Breast epithelium (tissue), 3 donors: ENCODE data around the gene EPB41.

Experiments used
- POLR2A ChIP-seq: fragments of 450-650 bp; IDR thresholded peaks from one replicate; pipeline ENCODE4 v1.6.1; 2016; ENCODE audit warnings: antibody characterized with exemption, mild to moderate bottlenecking, moderate library complexity
- TF ChIP-seq, protein P1 (sequence below), 3 donors: fragments of 450-650 bp; IDR thresholded peaks; one replicate each; pipeline ENCODE4 v1.5.1; 2016 to 2017; ENCODE audit warnings: antibody characterized with exemption in 3 of 3, mild to moderate bottlenecking in 3 of 3, moderate library complexity in 3 of 3

DNA sequence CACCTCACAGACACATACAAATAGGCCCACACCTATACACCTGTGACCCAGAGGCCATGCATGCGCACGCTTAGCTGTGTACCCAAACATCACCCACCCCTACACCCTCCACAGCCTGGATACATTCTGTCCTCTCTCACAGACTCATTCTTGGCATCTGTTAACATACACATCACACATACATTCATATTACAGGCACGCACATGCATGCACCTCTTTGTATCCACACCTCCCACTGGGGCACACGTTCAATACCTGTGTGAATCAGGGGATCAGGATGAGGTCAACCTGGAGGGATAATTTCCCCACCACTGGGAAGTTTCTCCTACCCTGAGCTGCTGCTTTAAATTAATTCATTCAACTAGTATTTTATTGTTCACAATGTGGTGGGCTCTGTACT is 35.6 kb upstream of the EPB41 start:
- TF ChIP-seq, protein P1, sequence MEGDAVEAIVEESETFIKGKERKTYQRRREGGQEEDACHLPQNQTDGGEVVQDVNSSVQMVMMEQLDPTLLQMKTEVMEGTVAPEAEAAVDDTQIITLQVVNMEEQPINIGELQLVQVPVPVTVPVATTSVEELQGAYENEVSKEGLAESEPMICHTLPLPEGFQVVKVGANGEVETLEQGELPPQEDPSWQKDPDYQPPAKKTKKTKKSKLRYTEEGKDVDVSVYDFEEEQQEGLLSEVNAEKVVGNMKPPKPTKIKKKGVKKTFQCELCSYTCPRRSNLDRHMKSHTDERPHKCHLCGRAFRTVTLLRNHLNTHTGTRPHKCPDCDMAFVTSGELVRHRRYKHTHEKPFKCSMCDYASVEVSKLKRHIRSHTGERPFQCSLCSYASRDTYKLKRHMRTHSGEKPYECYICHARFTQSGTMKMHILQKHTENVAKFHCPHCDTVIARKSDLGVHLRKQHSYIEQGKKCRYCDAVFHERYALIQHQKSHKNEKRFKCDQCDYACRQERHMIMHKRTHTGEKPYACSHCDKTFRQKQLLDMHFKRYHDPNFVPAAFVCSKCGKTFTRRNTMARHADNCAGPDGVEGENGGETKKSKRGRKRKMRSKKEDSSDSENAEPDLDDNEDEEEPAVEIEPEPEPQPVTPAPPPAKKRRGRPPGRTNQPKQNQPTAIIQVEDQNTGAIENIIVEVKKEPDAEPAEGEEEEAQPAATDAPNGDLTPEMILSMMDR (IDR thresholded peaks at IDR 0.05): no peak
- TF ChIP-seq POLR2A: no peak
